ENCODE data around the gene CHMP4A. TPM values are rescaled to one million over a fixed set of nuclear protein-coding genes. Genes with fewer than 3 reads are reported as not detected.
A peak's percentile ranks its signal among the peaks of the same experiment; 100 is the strongest.

Gene CHMP4A
- polyA plus RNA-seq, 1 donor from 2014 or later: 55.3 TPM

DNA sequence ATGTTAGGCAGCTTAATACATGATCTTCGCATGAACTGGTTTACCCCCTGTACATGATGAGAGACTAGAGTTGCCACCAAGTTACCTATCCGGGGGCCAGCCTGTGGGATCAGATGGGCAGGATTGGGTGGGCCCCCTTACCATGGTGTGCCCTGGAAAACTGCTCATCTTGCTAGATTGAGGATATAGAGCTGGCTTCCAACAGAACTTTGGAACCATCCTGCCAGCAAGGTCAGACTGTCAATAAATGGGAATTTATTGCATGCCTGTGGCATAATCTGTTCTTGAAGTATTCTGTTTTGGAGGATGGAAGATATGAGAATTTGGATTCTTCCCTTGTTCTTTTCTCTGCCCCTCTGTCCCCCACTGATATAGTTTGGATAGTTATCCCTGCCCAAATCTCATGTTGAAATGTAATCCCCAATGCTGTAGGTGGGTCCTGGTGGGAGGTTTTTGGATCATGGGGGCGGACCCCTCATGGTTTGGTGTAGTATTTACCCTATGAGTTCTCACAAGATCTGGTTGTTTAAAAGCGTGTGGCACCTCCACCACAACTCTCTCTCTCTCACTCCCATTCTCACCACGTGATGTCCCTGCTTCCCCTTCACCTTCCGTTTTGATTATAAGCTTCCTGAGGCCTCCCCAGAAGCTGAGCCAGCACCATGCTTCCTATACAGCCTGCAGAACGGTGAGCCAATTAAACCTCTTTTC is 14.3 kb downstream of the CHMP4A start:
- Histone ChIP-seq H4K20me1 (ENCODE audit: insufficient read depth) (no peaks in the 10 kb centered on the region), H3K79me2 (replicated peaks; ENCODE audit: insufficient read depth, low read length) (no peaks in the 10 kb centered on the region), H3K27ac (ENCODE audit: low read length) (no peak overlapping the region), H3K9me3 (ENCODE audit: low read length) (no peaks in the 10 kb centered on the region), H2AFZ (ENCODE audit: low read depth, low read length) (no peak overlapping the region), H3K27me3 (ENCODE audit: insufficient read depth, low read depth, low read length) (no peaks in the 10 kb centered on the region), H3F3A (ENCODE audit: insufficient read depth, low read length, poor library complexity, severe bottlenecking) (no peaks in the 10 kb centered on the region), H3K4me3 (ENCODE audit: low read length) (no peak overlapping the region), H3K36me3 (ENCODE audit: insufficient read depth, low read length) (no peaks in the 10 kb centered on the region), H3K9me2 (ENCODE audit: insufficient read depth, low read length) (no peaks in the 10 kb centered on the region), H3K9ac (ENCODE audit: low read length) (no peak overlapping the region), H3K4me2 (ENCODE audit: low read length) (no peak overlapping the region)
- TF ChIP-seq, protein P1, sequence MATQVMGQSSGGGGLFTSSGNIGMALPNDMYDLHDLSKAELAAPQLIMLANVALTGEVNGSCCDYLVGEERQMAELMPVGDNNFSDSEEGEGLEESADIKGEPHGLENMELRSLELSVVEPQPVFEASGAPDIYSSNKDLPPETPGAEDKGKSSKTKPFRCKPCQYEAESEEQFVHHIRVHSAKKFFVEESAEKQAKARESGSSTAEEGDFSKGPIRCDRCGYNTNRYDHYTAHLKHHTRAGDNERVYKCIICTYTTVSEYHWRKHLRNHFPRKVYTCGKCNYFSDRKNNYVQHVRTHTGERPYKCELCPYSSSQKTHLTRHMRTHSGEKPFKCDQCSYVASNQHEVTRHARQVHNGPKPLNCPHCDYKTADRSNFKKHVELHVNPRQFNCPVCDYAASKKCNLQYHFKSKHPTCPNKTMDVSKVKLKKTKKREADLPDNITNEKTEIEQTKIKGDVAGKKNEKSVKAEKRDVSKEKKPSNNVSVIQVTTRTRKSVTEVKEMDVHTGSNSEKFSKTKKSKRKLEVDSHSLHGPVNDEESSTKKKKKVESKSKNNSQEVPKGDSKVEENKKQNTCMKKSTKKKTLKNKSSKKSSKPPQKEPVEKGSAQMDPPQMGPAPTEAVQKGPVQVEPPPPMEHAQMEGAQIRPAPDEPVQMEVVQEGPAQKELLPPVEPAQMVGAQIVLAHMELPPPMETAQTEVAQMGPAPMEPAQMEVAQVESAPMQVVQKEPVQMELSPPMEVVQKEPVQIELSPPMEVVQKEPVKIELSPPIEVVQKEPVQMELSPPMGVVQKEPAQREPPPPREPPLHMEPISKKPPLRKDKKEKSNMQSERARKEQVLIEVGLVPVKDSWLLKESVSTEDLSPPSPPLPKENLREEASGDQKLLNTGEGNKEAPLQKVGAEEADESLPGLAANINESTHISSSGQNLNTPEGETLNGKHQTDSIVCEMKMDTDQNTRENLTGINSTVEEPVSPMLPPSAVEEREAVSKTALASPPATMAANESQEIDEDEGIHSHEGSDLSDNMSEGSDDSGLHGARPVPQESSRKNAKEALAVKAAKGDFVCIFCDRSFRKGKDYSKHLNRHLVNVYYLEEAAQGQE (IDR thresholded peaks at IDR 0.05; ENCODE audit: borderline replicate concordance): no peak
- no peak for TF ChIP-seq EP300 (conservative IDR thresholded peaks at IDR 0.05; ENCODE audit: poor library complexity, severe bottlenecking)
- no peak for TF ChIP-seq RAD21 (conservative IDR thresholded peaks at IDR 0.05)

DNA sequence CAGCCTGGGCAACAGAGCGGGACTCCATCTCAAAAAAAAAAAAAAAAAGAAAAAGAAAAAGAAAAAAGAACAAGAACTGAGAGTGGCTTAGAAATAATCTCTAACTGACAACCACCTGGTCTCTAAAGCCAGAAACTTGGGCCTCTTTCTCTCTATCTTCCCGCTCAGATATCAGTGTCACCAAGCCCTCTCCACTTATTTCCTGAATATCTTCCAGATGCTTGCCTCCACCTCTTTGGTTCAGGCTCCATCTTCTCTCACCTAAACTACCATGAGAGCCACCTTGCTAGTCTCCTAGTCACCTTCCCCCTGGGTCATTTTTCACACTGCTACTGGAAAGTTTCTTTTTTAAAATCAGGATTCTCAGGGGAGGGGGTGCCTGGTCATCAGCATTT is 16.2 kb downstream of the CHMP4A start:
- no peaks in the 10 kb centered on the region for H3K27me3 ChIP-seq (ENCODE audit: insufficient read depth, low read depth, low read length)
- H4K20me1 ChIP-seq (ENCODE audit: insufficient read depth): no peaks in the 10 kb centered on the region
- no peaks in the 10 kb centered on the region for H3K9me3 ChIP-seq (ENCODE audit: low read length)
- no peak overlapping the region for H2AFZ ChIP-seq (ENCODE audit: low read depth, low read length)
- H3K36me3 ChIP-seq (ENCODE audit: insufficient read depth, low read length): no peaks in the 10 kb centered on the region
- H3F3A ChIP-seq (ENCODE audit: insufficient read depth, low read length, poor library complexity, severe bottlenecking): no peaks in the 10 kb centered on the region
- H3K9me2 ChIP-seq (ENCODE audit: insufficient read depth, low read length): no peaks in the 10 kb centered on the region
- H3K79me2 ChIP-seq (replicated peaks; ENCODE audit: insufficient read depth, low read length): peaks cover under 1% of the 10 kb centered on the region
- no peak for TF ChIP-seq MXI1 (conservative IDR thresholded peaks at IDR 0.05; ENCODE audit: poor library complexity, severe bottlenecking)
- no peak for TF ChIP-seq SMC3 (conservative IDR thresholded peaks at IDR 0.05; ENCODE audit: poor library complexity)
- no peak for TF ChIP-seq RAD21 (conservative IDR thresholded peaks at IDR 0.05)
- no peak for TF ChIP-seq POLR2AphosphoS5 (IDR thresholded peaks at IDR 0.05)
- TF ChIP-seq, protein P2, sequence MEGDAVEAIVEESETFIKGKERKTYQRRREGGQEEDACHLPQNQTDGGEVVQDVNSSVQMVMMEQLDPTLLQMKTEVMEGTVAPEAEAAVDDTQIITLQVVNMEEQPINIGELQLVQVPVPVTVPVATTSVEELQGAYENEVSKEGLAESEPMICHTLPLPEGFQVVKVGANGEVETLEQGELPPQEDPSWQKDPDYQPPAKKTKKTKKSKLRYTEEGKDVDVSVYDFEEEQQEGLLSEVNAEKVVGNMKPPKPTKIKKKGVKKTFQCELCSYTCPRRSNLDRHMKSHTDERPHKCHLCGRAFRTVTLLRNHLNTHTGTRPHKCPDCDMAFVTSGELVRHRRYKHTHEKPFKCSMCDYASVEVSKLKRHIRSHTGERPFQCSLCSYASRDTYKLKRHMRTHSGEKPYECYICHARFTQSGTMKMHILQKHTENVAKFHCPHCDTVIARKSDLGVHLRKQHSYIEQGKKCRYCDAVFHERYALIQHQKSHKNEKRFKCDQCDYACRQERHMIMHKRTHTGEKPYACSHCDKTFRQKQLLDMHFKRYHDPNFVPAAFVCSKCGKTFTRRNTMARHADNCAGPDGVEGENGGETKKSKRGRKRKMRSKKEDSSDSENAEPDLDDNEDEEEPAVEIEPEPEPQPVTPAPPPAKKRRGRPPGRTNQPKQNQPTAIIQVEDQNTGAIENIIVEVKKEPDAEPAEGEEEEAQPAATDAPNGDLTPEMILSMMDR (IDR thresholded peaks at IDR 0.05; ENCODE audit: poor library complexity, severe bottlenecking): no peak
- no peak for TF ChIP-seq TAF1 (IDR thresholded peaks at IDR 0.05; ENCODE audit: low read depth)
- TF ChIP-seq EZH2 (IDR thresholded peaks at IDR 0.05; ENCODE audit: borderline replicate concordance, insufficient read depth, low read length, poor library complexity, severe bottlenecking): no peak
- H3K4me3 ChIP-seq (ENCODE audit: low read length): peak overlapping the region; percentile 92
- H3K4me2 ChIP-seq (ENCODE audit: low read length): no peak overlapping the region
- no peak overlapping the region for H3K9ac ChIP-seq (ENCODE audit: low read length)
- no peak overlapping the region for H3K27ac ChIP-seq (ENCODE audit: low read length)

All from neural cell (in vitro differentiated cells).